GM18511 (cell line): ENCODE results near the gene SLC1A7.

ENCODE experiments used
- ATAC-seq: cut with Tn5 transposase; IDR thresholded peaks from one replicate; pipeline ENCODE4 v1.9.1; 2021; ENCODE audit warnings: mild to moderate bottlenecking, moderate library complexity; ENCODE audit not compliant: unreplicated experiment

SLC1A7 gene

GRCh38 chr1:53062708-53063591 lies 79.5 kb downstream of the SLC1A7 start:
- ATAC-seq, result no peak

GRCh38 chr1:53061859-53062707 lies 80.4 kb downstream of the SLC1A7 start, which contains the start of gene PODN:
PODN (plus strand) TSS chr1:53062213; CDS start chr1:53069856, 7,643 bp downstream.
- no peak for ATAC-seq

GRCh38 chr1:53061123-53061858 lies 81.1 kb downstream of the SLC1A7 start:
- ATAC-seq, result no peak

GRCh38 chr1:53060579-53060978 lies 81.9 kb downstream of the SLC1A7 start:
- ATAC-seq, result no peak

GRCh38 chr1:53057127-53057526 lies 85.3 kb downstream of the SLC1A7 start:
- ATAC-seq, result no peak

- ATAC-seq, result no peak
Measured at GRCh38 chr1:53051676-53052075, 90.8 kb downstream of the SLC1A7 start.

- no peak for ATAC-seq
Measured at GRCh38 chr1:53050310-53050709, 92.1 kb downstream of the SLC1A7 start.

GRCh38 chr1:53049574-53049967 lies 92.9 kb downstream of the SLC1A7 start:
- no peak for ATAC-seq

GRCh38 chr1:53048960-53049573 lies 93.4 kb downstream of the SLC1A7 start:
- no peak for ATAC-seq

- no peak for ATAC-seq
Measured at GRCh38 chr1:53047737-53048736, 94.4 kb downstream of the SLC1A7 start.

GRCh38 chr1:53046930-53047329 lies 95.5 kb downstream of the SLC1A7 start:
- no peak for ATAC-seq

- no peak for ATAC-seq
Measured at GRCh38 chr1:53044926-53045325, 97.5 kb downstream of the SLC1A7 start.

GRCh38 chr1:53043271-53043670 lies 99.2 kb downstream of the SLC1A7 start:
- no peak for ATAC-seq

- no peak for ATAC-seq
Measured at GRCh38 chr1:53038566-53038965, 103.9 kb downstream of the SLC1A7 start.
